Activated CD4-positive, alpha-beta T cell treated with anti-CD3 and anti-CD28 coated beads, Interleukin-2, amount 50 U/mL, for 16 hours (primary cell): Measurements from ENCODE around the gene MSGN1.

Experiments
- DNase-seq: peaks from one replicate; pipeline ENCODE4 v3.0.0-alpha.2; 2020

The MSGN1 gene

GRCh38 chr2:17850151-17850550, 33.9 kb downstream of the MSGN1 start:
- no peak for DNase-seq

DNA sequence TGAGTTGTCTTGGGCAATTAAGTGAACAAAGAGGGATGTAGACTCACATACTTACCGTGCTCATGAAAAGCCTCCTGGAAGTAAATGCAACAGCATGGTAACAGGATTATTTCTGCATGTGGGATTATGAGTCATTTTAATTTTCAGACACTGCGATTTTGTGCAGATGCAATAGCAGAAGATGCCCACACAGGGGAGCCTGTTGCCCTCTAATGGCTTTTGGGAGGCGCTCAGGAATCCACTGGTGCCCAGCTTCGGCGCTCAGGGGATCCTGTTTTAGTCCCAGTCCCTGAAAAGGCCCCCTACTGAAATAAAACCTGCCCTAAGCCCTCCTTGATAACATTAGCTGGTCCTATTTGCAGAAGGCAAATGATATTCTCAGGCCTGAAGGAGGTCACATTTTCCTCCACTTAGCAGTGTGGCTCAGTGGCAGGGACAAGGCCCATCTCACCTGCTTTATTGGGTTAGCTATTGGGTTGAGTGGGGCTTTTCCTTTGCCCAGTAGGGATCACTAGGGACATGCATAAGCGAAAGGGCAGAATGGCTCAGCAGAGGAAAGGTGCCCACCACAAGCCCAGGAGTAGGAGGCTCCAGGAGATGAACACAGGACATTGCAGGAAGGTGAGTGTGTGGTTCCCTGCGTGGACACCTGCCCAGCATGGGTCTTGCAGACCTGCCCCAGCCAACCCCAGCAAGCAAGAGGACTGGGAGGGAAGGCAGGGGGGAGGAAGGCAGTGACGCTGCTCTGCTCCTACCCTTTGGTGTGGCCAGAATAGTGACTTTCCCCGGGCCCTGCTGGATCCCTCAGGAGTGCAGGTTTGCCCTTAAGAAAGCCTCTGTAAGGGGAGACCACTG, 35.7 kb downstream of the MSGN1 start:
- peak; percentile 51 for DNase-seq

- no peak for DNase-seq
Observed at GRCh38 chr2:17853799-17854198, 37.5 kb downstream of the MSGN1 start.

GRCh38 chr2:17857021-17857420, 40.8 kb downstream of the MSGN1 start:
- DNase-seq = no peak

- DNase-seq = no peak
Observed at GRCh38 chr2:17858064-17858463, 41.8 kb downstream of the MSGN1 start.

DNA sequence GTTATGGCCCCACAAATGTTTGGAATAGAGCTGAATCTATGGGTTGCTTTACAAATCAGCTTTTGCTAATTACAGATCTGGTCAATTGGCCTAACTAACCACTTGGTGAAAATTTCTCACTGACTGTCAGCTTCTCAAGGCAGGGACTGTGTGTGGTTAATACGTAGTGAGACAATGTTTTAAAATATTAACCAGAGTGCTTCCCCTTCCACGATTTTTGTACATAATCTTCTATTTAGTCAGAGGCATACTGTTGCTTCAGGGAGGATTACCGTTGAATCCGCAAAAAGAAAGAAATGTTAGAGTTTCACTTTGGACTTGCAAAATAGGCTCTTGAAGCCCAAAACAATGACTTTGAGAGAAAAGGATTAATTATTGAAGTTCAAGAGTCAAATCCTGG, 47.3 kb downstream of the MSGN1 start:
- no peak for DNase-seq

- DNase-seq = no peak
Observed at GRCh38 chr2:17864676-17865075, 48.4 kb downstream of the MSGN1 start.

GRCh38 chr2:17867133-17867532, 50.9 kb downstream of the MSGN1 start:
- no peak for DNase-seq
